Natural killer cell (primary cell): ENCODE results near the gene MORF4L1. TPM values are rescaled to one million over a fixed set of nuclear protein-coding genes. Genes with fewer than 3 reads are reported as not detected.
"Not testable (repeated sequence)": the region's sequence is repeated elsewhere in the genome, so short reads cannot be mapped to it uniquely, and the experiment has no call there.

Source experiments
- ATAC-seq, 3 donors: fragments of 150-1000 bp in 2 of 3; fragments of 200-7000 bp in 1 of 3; cut with Tn5 transposase; 1 replicate in 1 of 3; 2 replicates in 2 of 3; pipeline ENCODE4 v1.10.0; 2021; ENCODE audit warnings: mild to moderate bottlenecking in 2 of 3, moderate library complexity in 2 of 3
- DNase-seq, 2 donors: peaks; one replicate each; pipeline versions ENCODE4 v3.0.0 to v3.0.0-alpha.2; 2013 to 2021; ENCODE audit warnings: mixed read lengths in 1 of 2
- H3K27ac ChIP-seq: one replicate; pipeline ENCODE4 v1.5.1; 2013; ENCODE audit warnings: mild to moderate bottlenecking, low read length
- H3K27me3 ChIP-seq: one replicate; pipeline ENCODE4 v1.6.1; 2013; ENCODE audit warnings: low read length; ENCODE audit not compliant: control insufficient read depth, insufficient read depth
- H3K36me3 ChIP-seq: one replicate; pipeline ENCODE4 v1.6.1; 2013; ENCODE audit warnings: low read length; ENCODE audit not compliant: control insufficient read depth, insufficient read depth
- H3K4me1 ChIP-seq: one replicate; pipeline ENCODE4 v1.6.1; 2013; ENCODE audit warnings: low read length; ENCODE audit not compliant: control insufficient read depth, insufficient read depth
- H3K4me3 ChIP-seq: one replicate; pipeline ENCODE4 v1.5.1; 2013; ENCODE audit warnings: low read length
- H3K9me3 ChIP-seq: one replicate; pipeline ENCODE4 v1.6.1; 2013; ENCODE audit warnings: low read length; ENCODE audit not compliant: control insufficient read depth, insufficient read depth
- H3K27ac Mint-ChIP-seq, 2 donors: one replicate each; pipeline ENCODE4 v1.8.0; 2022; ENCODE audit warnings: mild to moderate bottlenecking in 2 of 2, mixed read lengths in 2 of 2, moderate library complexity in 1 of 2
- H3K27me3 Mint-ChIP-seq, 2 donors: one replicate each; pipeline ENCODE4 v1.8.0; 2022; ENCODE audit warnings: low read depth in 2 of 2, mixed read lengths in 2 of 2
- H3K36me3 Mint-ChIP-seq: one replicate; pipeline ENCODE4 v1.8.0; 2022; ENCODE audit warnings: mixed read lengths
- H3K4me1 Mint-ChIP-seq, 2 donors: one replicate each; pipeline ENCODE4 v1.8.0; 2022; ENCODE audit warnings: mixed read lengths in 2 of 2
- H3K4me3 Mint-ChIP-seq: one replicate; pipeline ENCODE4 v1.8.0; 2022; ENCODE audit warnings: mild to moderate bottlenecking, moderate library complexity, mixed read lengths
- H3K9me3 Mint-ChIP-seq, 2 donors: one replicate each; pipeline ENCODE4 v1.8.0; 2022; ENCODE audit warnings: mixed read lengths in 2 of 2
- WGBS: methylation state at CpG from one replicate; pipeline ENCODE4 v1.1.7; 2013; ENCODE audit warnings: missing lambda C conversion rate; ENCODE audit not compliant: insufficient coverage; 5-methylcytosine and 5-hydroxymethylcytosine counted together
- intact Hi-C: fragments of 100-400 bp; cut with micrococcal nuclease; formaldehyde crosslinking; loops from one replicate; pipeline ENCODE4 v1.14.2; 2022
- total RNA-seq, 4 donors: library from RNA; stranded (reverse); fragments of 120-200 nt in 1 of 4; gene quantifications; one replicate each; pipeline versions ENCODE4 v1.2.3 to v1.2.4, GENCODE V29; 2013 to 2022
- TF ChIP-seq, protein P1 (sequence below): fragments of 200-600 bp; IDR thresholded peaks from one replicate; pipeline ENCODE4 v1.8.0; 2022; ENCODE audit warnings: antibody characterized with exemption

The MORF4L1 gene
- total RNA-seq, 3 donors from 2014 or later (not counting 1 experiment from before 2014, with no cell fraction given): 316 to 348 (median 329) TPM

- Histone ChIP-seq H3K4me3 (no peak overlapping the region), H3K9me3 (no peaks in the 10 kb centered on the region), H3K4me1 (no peaks in the 10 kb centered on the region), H3K27me3 (no peaks in the 10 kb centered on the region), H3K36me3 (no peaks in the 10 kb centered on the region), H3K27ac (no peak overlapping the region)
- 90% methylated on average over 7 of the region's 8 CpGs for WGBS
- Mint-ChIP-seq H3K27ac (no peak overlapping the region), H3K9me3 (no peaks in the 10 kb centered on the region), H3K36me3 (no peaks in the 10 kb centered on the region), H3K4me1 (no peaks in the 10 kb centered on the region), H3K4me3 (no peak overlapping the region), H3K27me3 (peaks cover 12 to 18% of the 10 kb centered on the region in 2 donors)
- ATAC-seq (no peak), DNase-seq (no peak)
- intact Hi-C loops: no loop called here
- TF ChIP-seq, protein P1, sequence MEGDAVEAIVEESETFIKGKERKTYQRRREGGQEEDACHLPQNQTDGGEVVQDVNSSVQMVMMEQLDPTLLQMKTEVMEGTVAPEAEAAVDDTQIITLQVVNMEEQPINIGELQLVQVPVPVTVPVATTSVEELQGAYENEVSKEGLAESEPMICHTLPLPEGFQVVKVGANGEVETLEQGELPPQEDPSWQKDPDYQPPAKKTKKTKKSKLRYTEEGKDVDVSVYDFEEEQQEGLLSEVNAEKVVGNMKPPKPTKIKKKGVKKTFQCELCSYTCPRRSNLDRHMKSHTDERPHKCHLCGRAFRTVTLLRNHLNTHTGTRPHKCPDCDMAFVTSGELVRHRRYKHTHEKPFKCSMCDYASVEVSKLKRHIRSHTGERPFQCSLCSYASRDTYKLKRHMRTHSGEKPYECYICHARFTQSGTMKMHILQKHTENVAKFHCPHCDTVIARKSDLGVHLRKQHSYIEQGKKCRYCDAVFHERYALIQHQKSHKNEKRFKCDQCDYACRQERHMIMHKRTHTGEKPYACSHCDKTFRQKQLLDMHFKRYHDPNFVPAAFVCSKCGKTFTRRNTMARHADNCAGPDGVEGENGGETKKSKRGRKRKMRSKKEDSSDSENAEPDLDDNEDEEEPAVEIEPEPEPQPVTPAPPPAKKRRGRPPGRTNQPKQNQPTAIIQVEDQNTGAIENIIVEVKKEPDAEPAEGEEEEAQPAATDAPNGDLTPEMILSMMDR: no peak
Observed at GRCh38 chr15:78837543-78837942, 35.1 kb upstream of the MORF4L1 start.

DNA sequence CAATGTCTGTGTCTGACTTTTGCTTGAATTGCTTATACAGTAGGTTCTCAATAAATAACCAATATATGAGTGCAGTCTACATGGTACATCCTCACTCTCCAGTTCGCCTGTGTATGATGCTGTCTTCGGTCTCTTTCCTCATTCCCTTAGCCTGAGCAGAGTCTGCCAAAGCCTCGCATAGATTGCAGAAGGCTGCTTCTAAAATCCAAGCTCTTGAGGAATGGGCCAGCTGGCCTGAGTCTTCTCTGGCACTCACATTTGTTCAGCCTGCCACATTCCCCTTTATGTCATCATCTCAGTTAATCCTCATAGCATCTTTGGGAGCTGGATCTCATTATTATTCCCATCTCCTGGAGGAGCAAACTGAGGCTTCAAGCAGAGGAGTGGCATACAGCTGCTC, 34.2 kb upstream of the MORF4L1 start:
- peaks cover 9 to 10% of the 10 kb centered on the region in 2 donors for H3K27me3 Mint-ChIP-seq
- DNase-seq (no peak), ATAC-seq (no peak)
- H3K9me3 ChIP-seq: no peaks in the 10 kb centered on the region
- no peak overlapping the region for H3K4me3 Mint-ChIP-seq
- WGBS: 93% methylated on average over 3 of the region's 3 CpGs
- H3K27ac Mint-ChIP-seq: no peak overlapping the region
- no peak overlapping the region for H3K4me3 ChIP-seq
- TF ChIP-seq, protein P1: no peak
- intact Hi-C loops: no loop called here
- H3K27ac ChIP-seq: no peak overlapping the region
- no peaks in the 10 kb centered on the region for H3K4me1 ChIP-seq
- H3K36me3 ChIP-seq: no peaks in the 10 kb centered on the region
- H3K36me3 Mint-ChIP-seq: no peaks in the 10 kb centered on the region
- no peaks in the 10 kb centered on the region for H3K4me1 Mint-ChIP-seq
- H3K27me3 ChIP-seq: no peaks in the 10 kb centered on the region
- H3K9me3 Mint-ChIP-seq: no peaks in the 10 kb centered on the region

GRCh38 chr15:78839151-78839550, 33.5 kb upstream of the MORF4L1 start:
- not testable (repeated sequence) for H3K4me1 Mint-ChIP-seq

DNA sequence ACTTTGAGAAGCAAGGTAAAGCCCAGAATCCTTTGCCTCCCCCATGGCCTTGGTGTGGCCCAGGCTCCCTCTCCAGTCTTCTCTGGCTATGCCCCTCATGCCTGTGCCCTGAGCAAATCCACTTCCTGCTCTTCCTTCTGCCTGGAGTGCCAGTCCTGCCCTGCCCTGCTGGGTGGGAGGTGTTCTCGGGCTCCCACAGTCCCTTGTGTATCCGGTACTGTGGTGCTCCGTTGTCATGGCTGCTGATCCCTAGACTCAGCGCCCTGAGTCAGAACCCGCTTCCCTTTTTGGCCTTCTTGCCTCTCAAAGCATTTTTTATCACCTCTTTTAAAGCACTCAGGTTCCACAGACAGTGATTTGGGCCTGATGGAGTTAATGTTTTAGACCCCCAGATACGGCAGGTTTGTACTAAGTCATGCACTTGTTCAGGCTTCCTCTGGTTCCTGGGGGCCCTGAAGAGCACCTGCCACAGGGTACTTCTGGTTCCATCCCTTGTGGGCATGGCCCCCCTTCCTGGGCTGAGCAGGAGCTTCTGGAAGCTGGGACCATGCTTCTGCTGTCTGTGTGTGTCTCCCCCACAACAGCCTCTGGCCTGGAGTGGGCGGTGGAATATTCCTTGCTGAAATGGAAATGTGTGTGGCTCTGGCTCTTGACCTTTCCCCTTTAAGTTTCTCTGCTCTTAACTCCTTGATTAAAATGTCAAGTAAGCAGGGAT, 31.9 kb upstream of the MORF4L1 start:
- H3K4me3 ChIP-seq: no peak overlapping the region

More at GRCh38 chr15:78839151-78839550, 33.5 kb upstream of the MORF4L1 start:
- H3K36me3 Mint-ChIP-seq, DNase-seq, H3K4me3 ChIP-seq, H3K9me3 Mint-ChIP-seq, ATAC-seq, H3K4me1 ChIP-seq, H3K4me3 Mint-ChIP-seq, H3K27ac Mint-ChIP-seq, intact Hi-C loops, H3K27me3 ChIP-seq, H3K27me3 Mint-ChIP-seq, H3K36me3 ChIP-seq, H3K27ac ChIP-seq, H3K9me3 ChIP-seq: not testable (repeated sequence)
- 88% methylated on average over 6 of the region's 6 CpGs for WGBS

More for the DNA sequence above, 31.9 kb upstream of the MORF4L1 start:
- DNase-seq (no peak), ATAC-seq (no peak)
- no peak overlapping the region for H3K27ac ChIP-seq
- H3K27me3 ChIP-seq: no peaks in the 10 kb centered on the region
- no peaks in the 10 kb centered on the region for H3K4me1 ChIP-seq
- WGBS: 79% methylated on average over 7 of the region's 7 CpGs
- no peaks in the 10 kb centered on the region for H3K9me3 Mint-ChIP-seq
- no peaks in the 10 kb centered on the region for H3K36me3 ChIP-seq
- H3K27me3 Mint-ChIP-seq: peaks cover 8 to 9% of the 10 kb centered on the region in 2 donors
- TF ChIP-seq, protein P1: no peak
- H3K4me1 Mint-ChIP-seq: no peaks in the 10 kb centered on the region
- H3K9me3 ChIP-seq: no peaks in the 10 kb centered on the region
- intact Hi-C loops: no loop called here
- no peak overlapping the region for H3K4me3 Mint-ChIP-seq
- no peak overlapping the region for H3K27ac Mint-ChIP-seq
- H3K36me3 Mint-ChIP-seq: no peaks in the 10 kb centered on the region
